ENCODE measurements around the gene GOPC.

Gene GOPC

DNA sequence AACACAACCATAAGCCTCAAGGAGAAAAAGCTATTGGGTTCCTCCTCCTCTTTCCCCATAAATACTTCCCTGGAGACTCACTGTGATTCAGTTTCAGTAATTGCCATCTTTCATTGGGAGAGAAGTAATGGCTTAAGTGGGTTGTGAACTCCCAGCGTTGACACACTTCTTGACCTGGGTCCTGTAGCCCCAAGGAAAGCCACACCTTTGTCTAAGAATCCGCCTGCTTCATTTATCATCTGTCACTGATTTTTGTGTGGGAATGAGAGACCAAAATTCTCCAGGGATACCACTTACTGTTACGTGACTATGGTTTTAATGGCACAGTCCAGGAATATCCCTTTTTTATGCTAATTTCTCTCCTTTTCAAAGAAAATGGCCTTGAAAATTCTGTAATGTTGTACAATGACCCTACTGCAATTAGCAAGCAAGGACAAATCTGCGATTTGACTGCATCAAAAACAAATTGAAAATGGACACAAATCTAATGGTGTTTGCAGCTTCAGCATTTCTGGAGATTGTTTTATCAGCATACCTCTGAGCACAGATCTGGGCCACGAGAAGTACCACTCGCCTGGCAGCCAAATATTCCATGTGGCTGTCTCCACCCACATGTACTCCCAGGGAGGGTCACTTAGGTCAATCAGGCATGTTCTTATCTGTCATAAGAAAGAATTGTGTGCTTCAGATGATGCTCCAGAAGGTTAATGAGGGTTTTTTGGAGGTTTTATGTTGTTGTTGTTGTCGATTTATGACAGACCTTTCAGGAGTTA lies 90.1 kb downstream of the GOPC start:
- Histone ChIP-seq H3K27me3 (replicated peaks; ENCODE audit: control insufficient read depth, insufficient read depth, low read length) (no peaks in the 10 kb centered on the region), H3K9ac (ENCODE audit: low read length) (no peak overlapping the region), H3K4me1 (ENCODE audit: control insufficient read depth, insufficient read depth, low read length) (peaks cover 5% of the 10 kb centered on the region), H3K36me3 (ENCODE audit: control insufficient read depth, insufficient read depth, low read length, severe bottlenecking) (no peaks in the 10 kb centered on the region), H3K4me3 (ENCODE audit: low read length) (no peak overlapping the region), H3K9me3 (ENCODE audit: control insufficient read depth, low read length) (no peaks in the 10 kb centered on the region)
- no peak for DNase-seq (ENCODE audit: low read depth)
